ENCODE measurements around the gene PRUNE2.

The PRUNE2 gene

DNA sequence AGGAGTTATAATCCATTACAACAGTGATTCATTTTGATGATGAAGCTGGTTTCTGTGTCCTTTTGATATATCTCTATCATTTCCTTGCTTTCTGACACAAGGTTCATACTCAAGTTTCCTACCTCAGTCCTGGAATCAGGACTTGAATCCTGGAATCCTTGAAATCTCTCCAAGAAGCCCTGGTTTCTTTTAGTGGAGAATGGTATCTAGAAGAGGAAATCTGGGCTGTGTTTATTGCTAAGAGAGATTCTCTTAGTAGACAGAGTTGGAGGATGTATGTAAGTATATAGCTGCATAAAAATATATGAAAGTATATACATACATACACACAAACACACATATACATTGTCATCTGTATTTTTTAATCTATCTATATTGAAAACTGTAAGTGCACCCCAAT lies 332.5 kb downstream of the PRUNE2 start:
- DNase-seq (ENCODE audit: low spot score): no peak

- peak; percentile 71 for DNase-seq (ENCODE audit: low spot score)
These were observed 333.8 kb downstream of the PRUNE2 start for GRCh38 chr9:76572151-76572550.

DNA sequence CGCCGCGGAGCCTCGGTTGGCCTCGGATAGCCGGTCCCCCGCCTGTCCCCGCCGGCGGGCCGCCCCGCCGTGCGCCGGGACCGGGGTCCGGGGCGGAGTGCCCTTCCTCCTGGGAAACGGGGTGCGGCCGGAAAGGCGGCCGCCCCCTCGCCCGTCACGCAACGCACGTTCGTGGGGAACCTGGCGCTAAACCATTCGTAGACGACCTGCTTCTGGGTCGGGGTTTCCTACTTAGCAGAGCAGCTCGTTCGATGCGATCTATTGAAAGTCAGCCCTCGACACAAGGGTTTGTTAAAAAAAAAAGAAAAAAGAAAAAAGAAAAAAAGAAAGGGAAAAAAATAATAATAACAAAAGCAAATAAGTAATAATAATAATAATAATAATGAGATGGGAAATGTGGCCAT lies 334.2 kb downstream of the PRUNE2 start:
- peak; percentile 33 for DNase-seq (ENCODE audit: low spot score)

DNA sequence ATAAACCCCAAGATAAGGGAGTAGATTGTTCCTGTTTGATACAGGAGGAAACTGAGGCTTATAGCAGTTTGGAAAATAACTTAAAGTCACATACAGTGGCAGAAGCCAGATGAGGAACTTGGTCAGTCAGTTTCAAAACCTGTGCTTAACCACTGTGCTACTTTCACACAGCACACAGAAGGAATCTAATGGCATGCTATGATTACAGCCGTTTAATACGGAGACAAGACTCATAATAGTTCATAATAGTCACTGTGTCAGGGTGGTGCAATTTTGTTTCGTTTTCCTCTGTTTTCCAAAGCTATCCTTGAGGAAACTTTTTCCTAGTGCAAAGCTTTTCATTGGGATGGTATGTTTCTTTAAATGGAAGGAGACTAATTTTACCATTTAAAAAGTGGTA lies 334.6 kb downstream of the PRUNE2 start:
- peak; percentile 36 for DNase-seq (ENCODE audit: low spot score)

- peak; percentile 49 for DNase-seq (ENCODE audit: low spot score)
These were observed 335.1 kb downstream of the PRUNE2 start for GRCh38 chr9:76570826-76571225.

DNA sequence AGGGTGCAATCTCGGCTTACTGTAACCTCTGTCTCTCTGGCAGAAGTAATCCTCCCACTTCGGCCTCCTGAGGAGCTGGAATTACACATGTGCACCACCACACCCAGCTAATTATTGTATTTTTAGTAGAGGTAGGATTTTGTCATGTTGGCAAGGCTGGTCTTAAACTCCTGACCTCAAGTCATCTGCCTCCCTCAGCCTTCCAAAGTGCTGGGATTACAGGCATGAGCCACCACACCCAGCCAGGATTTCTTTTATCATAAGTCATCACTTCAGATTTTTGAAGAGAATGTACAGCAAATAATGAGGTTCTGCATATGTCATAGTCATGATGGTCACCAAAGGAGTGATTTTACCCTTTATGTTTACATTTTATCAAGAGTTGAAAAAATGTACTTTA lies 338.8 kb downstream of the PRUNE2 start:
- no peak for DNase-seq (ENCODE audit: low spot score)

DNA sequence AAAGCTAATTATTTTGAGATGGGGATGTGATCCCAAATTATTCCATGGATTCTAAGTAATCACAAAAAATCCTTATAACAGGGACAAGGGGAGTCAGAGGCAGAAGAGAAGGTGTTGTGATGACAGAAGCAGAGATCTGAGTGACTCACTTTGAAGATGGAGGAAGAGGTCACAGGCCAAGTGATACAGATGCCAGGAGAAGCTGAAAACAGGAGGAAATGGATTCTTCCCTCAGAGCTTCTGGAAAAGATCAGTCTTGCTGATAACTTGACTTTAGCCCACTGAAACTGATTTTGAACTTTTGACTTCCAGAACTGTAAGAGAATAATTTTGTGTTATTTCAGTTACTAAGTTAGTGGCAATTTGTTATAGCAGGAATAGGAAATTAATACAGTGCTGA lies 341.6 kb downstream of the PRUNE2 start:
- no peak for DNase-seq (ENCODE audit: low spot score)

DNA sequence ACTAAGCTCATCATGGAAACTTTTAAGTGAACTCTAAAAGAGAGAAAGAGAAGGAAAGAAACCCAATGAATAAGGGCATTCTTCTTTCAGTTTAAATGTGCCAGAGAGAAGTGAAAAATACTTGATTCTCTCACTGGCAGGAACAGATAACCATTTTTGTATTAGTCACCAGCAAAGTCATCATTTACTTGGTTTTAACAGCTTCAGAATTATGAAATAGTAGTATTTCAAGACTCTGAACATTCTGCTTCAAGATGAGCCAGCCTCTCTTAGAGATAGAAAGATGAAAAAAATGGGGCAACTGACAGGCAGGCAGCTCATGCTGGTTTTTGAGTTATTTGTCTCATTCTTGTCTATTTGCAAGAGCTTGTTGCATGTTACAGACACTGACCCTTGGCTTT lies 343.4 kb downstream of the PRUNE2 start:
- no peak for DNase-seq (ENCODE audit: low spot score)

- DNase-seq (ENCODE audit: low spot score): no peak
These were observed 344.0 kb downstream of the PRUNE2 start for GRCh38 chr9:76561900-76562299.

Data from SW480 (cell line).